H9 (cell line): ENCODE measurements around the gene NCAPH2. TPM values are rescaled to one million over a fixed set of nuclear protein-coding genes. Genes with fewer than 3 reads are reported as not detected.

Experiments
- DNase-seq: peaks from one replicate; pipeline ENCODE4 v3.0.0-alpha.2; 2017
- H2AFZ ChIP-seq: one replicate; pipeline ENCODE4 v1.6.1; 2013; ENCODE audit warnings: mild to moderate bottlenecking, low read length, control low read depth, moderate library complexity
- H2AK5ac ChIP-seq: 2 replicates; pipeline ENCODE4 v1.6.1; 2013; ENCODE audit warnings: low read length, control low read depth, mixed read lengths; ENCODE audit not compliant: insufficient read length
- H2BK120ac ChIP-seq: one replicate; pipeline ENCODE4 v1.6.1; 2013; ENCODE audit warnings: low read depth, mild to moderate bottlenecking, low read length, control low read depth, inconsistent platforms; ENCODE audit not compliant: poor library complexity, severe bottlenecking
- H2BK12ac ChIP-seq: 2 replicates; pipeline ENCODE4 v1.6.1; 2013; ENCODE audit warnings: low read length, control low read depth, mixed read lengths, low read depth; ENCODE audit not compliant: insufficient read length
- H2BK15ac ChIP-seq: 2 replicates; pipeline ENCODE4 v1.6.1; 2013; ENCODE audit warnings: low read depth, low read length, control low read depth
- H2BK20ac ChIP-seq: one replicate; pipeline ENCODE4 v1.6.1; 2013; ENCODE audit warnings: low read depth, mild to moderate bottlenecking, low read length, control low read depth, inconsistent platforms; ENCODE audit not compliant: poor library complexity, severe bottlenecking
- H2BK5ac ChIP-seq: 2 replicates; pipeline ENCODE4 v1.6.1; 2013; ENCODE audit warnings: low read length, control low read depth, mixed read lengths; ENCODE audit not compliant: insufficient read length
- H3K14ac ChIP-seq: 2 replicates; pipeline ENCODE4 v1.6.1; 2013; ENCODE audit warnings: low read length, control low read depth; ENCODE audit not compliant: insufficient read depth
- H3K18ac ChIP-seq: 2 replicates; pipeline ENCODE4 v1.6.1; 2013; ENCODE audit warnings: low read depth, mild to moderate bottlenecking, mixed read lengths, low read length, control low read depth; ENCODE audit not compliant: insufficient read length
- H3K23ac ChIP-seq: 2 replicates; pipeline ENCODE4 v1.6.1; 2013; ENCODE audit warnings: low read length, control low read depth, mixed read lengths, low read depth; ENCODE audit not compliant: insufficient read length
- H3K23me2 ChIP-seq: 2 replicates; pipeline ENCODE4 v1.6.1; 2013; ENCODE audit warnings: low read depth, mild to moderate bottlenecking, mixed read lengths, low read length, control low read depth; ENCODE audit not compliant: insufficient read length, poor library complexity, severe bottlenecking
- H3K27ac ChIP-seq: 2 replicates; pipeline ENCODE4 v1.5.1; 2013; ENCODE audit warnings: low read length, control low read depth, mixed read lengths, low read depth; ENCODE audit not compliant: insufficient read length
- H3K27me3 ChIP-seq: 2 replicates; pipeline ENCODE4 v1.6.1; 2013; ENCODE audit warnings: low read length, control low read depth, inconsistent platforms; ENCODE audit not compliant: insufficient read depth
- H3K4ac ChIP-seq: 2 replicates; pipeline ENCODE4 v1.6.1; 2013; ENCODE audit warnings: low read depth, mild to moderate bottlenecking, control low read depth, inconsistent platforms, low read length, moderate library complexity
- H3K4me1 ChIP-seq: 2 replicates; pipeline ENCODE4 v1.6.1; 2013; ENCODE audit warnings: low read length, control low read depth, inconsistent platforms; ENCODE audit not compliant: insufficient read depth
- H3K4me2 ChIP-seq: 2 replicates; pipeline ENCODE4 v1.6.1; 2013; ENCODE audit warnings: low read length, control low read depth, mixed read lengths; ENCODE audit not compliant: insufficient read length, insufficient read depth
- H3K56ac ChIP-seq: 2 replicates; pipeline ENCODE4 v1.6.1; 2013; ENCODE audit warnings: low read depth, mild to moderate bottlenecking, mixed read lengths, low read length, control low read depth; ENCODE audit not compliant: insufficient read length
- H3K79me1 ChIP-seq: 2 replicates; pipeline ENCODE4 v1.6.1; 2013; ENCODE audit warnings: low read depth, mild to moderate bottlenecking, moderate library complexity, low read length, control low read depth, inconsistent platforms; ENCODE audit not compliant: insufficient read depth, poor library complexity, severe bottlenecking
- H3K79me2 ChIP-seq: 2 replicates; pipeline ENCODE4 v1.6.1; 2013; ENCODE audit warnings: low read length, control low read depth, inconsistent platforms; ENCODE audit not compliant: insufficient read depth
- H3K9ac ChIP-seq: 2 replicates; pipeline ENCODE4 v1.6.1; 2013; ENCODE audit warnings: low read length, control low read depth, mixed read lengths; ENCODE audit not compliant: insufficient read length; ENCODE audit errors: extremely low read depth
- H3K9me3 ChIP-seq: one replicate; pipeline ENCODE4 v1.6.1; 2013; ENCODE audit warnings: low read depth, low read length, inconsistent platforms; ENCODE audit not compliant: control insufficient read depth
- H3T11ph ChIP-seq: one replicate; pipeline ENCODE4 v1.6.1; 2013; ENCODE audit warnings: mild to moderate bottlenecking, low read length, control low read depth, inconsistent platforms
- H4K20me1 ChIP-seq: one replicate; pipeline ENCODE4 v1.6.1; 2013; ENCODE audit not compliant: control insufficient read depth, insufficient read length, insufficient read depth
- H4K5ac ChIP-seq: 2 replicates; pipeline ENCODE4 v1.6.1; 2013; ENCODE audit warnings: low read depth, mild to moderate bottlenecking, mixed read lengths, low read length, control low read depth; ENCODE audit not compliant: insufficient read length
- H4K8ac ChIP-seq: replicated peaks from 2 replicates; pipeline ENCODE4 v1.6.1; 2013; ENCODE audit warnings: low read length, control low read depth, mixed read lengths, low read depth; ENCODE audit not compliant: insufficient read length
- H4K91ac ChIP-seq: 2 replicates; pipeline ENCODE4 v1.6.1; 2013; ENCODE audit warnings: low read depth, mild to moderate bottlenecking, moderate library complexity, mixed read lengths, low read length, control low read depth; ENCODE audit not compliant: insufficient read length
- H3K27ac Mint-ChIP-seq, 3 experiments: 2 replicates in 2 of 3; 3 replicates in 1 of 3; pipeline ENCODE4 v1.8.0; 2020 to 2021; ENCODE audit warnings: mixed read lengths in 3 of 3, mild to moderate bottlenecking in 1 of 3, moderate library complexity in 1 of 3
- H3K27me3 Mint-ChIP-seq: 2 replicates; pipeline ENCODE4 v1.8.0; 2021; ENCODE audit warnings: low read depth, mild to moderate bottlenecking, moderate library complexity, mixed read lengths
- H3K36me3 Mint-ChIP-seq, 3 experiments: 2 replicates in 2 of 3; 3 replicates in 1 of 3; pipeline ENCODE4 v1.8.0; 2020 to 2021; ENCODE audit warnings: low read depth in 3 of 3, mixed read lengths in 3 of 3; ENCODE audit not compliant: insufficient read depth in 1 of 3
- H3K4me1 Mint-ChIP-seq, 2 experiments: 2 replicates each; pipeline ENCODE4 v1.8.0; 2020; ENCODE audit warnings: mixed read lengths in 2 of 2
- H3K4me3 Mint-ChIP-seq, 2 experiments: 2 replicates in 1 of 2; 3 replicates in 1 of 2; pipeline ENCODE4 v1.8.0; 2020 to 2021; ENCODE audit warnings: mild to moderate bottlenecking in 2 of 2, mixed read lengths in 2 of 2, moderate library complexity in 1 of 2
- H3K9me3 Mint-ChIP-seq, 2 experiments: 2 replicates in 1 of 2; 3 replicates in 1 of 2; pipeline ENCODE4 v1.8.0; 2020; ENCODE audit warnings: mild to moderate bottlenecking in 2 of 2, mixed read lengths in 2 of 2, moderate library complexity in 1 of 2
- WGBS: extraction: QIAGEN DNeasy Blood & Tissue Kit; methylation state at CpG from one replicate; pipeline ENCODE4 v1.1.7; 2013; ENCODE audit warnings: missing lambda C conversion rate, low lambda C conversion rate, mixed read lengths; ENCODE audit not compliant: insufficient read length; ENCODE audit errors: extremely low coverage; 5-methylcytosine and 5-hydroxymethylcytosine counted together
- total RNA-seq: library from RNA; stranded (reverse); gene quantifications from 2 replicates; pipeline ENCODE4 v1.2.1, GENCODE V29; 2021
- TF ChIP-seq, protein P1 (sequence below): fragments of 200-600 bp; sonication (generic); conservative IDR thresholded peaks from 3 replicates; pipeline ENCODE4 v1.8.0; 2021; ENCODE audit warnings: antibody characterized with exemption, mild to moderate bottlenecking

NCAPH2 gene
- total RNA-seq, 1 experiment from 2014 or later: 76.2 TPM

DNA sequence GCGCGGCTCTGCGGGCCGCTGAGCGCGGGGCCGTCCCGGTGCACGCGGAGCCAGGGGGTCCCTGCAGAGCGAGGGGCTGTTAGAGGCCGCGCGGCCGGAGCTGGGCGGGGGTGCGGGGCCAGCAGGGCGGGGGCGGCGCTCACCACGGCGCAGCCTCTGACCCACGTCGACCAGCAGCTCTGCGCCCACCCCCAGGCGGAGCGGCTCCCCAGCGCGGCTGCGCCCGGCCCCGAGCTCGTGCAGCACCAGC lies 17.8 kb downstream of the NCAPH2 start:
- peak overlapping the region; percentile 82 to 88 for H3K4me3 Mint-ChIP-seq
- peaks cover 25% of the 10 kb centered on the region; the same call in 1 of the 2 replicates for H3K27me3 ChIP-seq
- H3K4me1 ChIP-seq: peaks cover 3% of the 10 kb centered on the region; the same call in 1 of the 2 replicates
- no CpG with 5 or more reads among the region's 33 CpGs for WGBS
- H2AK5ac ChIP-seq: no peak overlapping the region
- no peaks in the 10 kb centered on the region for H3K79me2 ChIP-seq
- peaks cover 11 to 15% of the 10 kb centered on the region in 2 experiments for H3K4me1 Mint-ChIP-seq
- H3K27me3 Mint-ChIP-seq: peaks cover 40% of the 10 kb centered on the region
- H2BK15ac ChIP-seq: no peak overlapping the region
- DNase-seq: no peak
- no peak overlapping the region for H2BK20ac ChIP-seq
- H3K18ac ChIP-seq: no peak overlapping the region
- no peak overlapping the region for H3K23ac ChIP-seq
- no peaks in the 10 kb centered on the region; a peak in 1 of 5 replicates for H3K9me3 Mint-ChIP-seq
- peak overlapping the region; percentile 18; the same call in 1 of the 2 replicates for H3K14ac ChIP-seq
- no peak overlapping the region for H3K9ac ChIP-seq
- H3K79me1 ChIP-seq: no peaks in the 10 kb centered on the region
- no peak overlapping the region for H2BK5ac ChIP-seq
- H2BK12ac ChIP-seq: no peak overlapping the region
- no peaks in the 10 kb centered on the region for H4K20me1 ChIP-seq
- H3K9me3 ChIP-seq: no peaks in the 10 kb centered on the region
- H2BK120ac ChIP-seq: no peak overlapping the region
- peaks cover 2 to 24% (median 18%) of the 10 kb centered on the region in 3 experiments; a peak in 5 of 7 replicates for H3K36me3 Mint-ChIP-seq
- H3K4ac ChIP-seq: no peak overlapping the region
- no peak overlapping the region for H3K27ac ChIP-seq
- no peak overlapping the region for H4K5ac ChIP-seq
- H4K8ac ChIP-seq: no peak overlapping the region
- no peak overlapping the region for H2AFZ ChIP-seq
- H3K4me2 ChIP-seq: peak overlapping the region; percentile 70
- H3K56ac ChIP-seq: no peak overlapping the region
- TF ChIP-seq, protein P1, sequence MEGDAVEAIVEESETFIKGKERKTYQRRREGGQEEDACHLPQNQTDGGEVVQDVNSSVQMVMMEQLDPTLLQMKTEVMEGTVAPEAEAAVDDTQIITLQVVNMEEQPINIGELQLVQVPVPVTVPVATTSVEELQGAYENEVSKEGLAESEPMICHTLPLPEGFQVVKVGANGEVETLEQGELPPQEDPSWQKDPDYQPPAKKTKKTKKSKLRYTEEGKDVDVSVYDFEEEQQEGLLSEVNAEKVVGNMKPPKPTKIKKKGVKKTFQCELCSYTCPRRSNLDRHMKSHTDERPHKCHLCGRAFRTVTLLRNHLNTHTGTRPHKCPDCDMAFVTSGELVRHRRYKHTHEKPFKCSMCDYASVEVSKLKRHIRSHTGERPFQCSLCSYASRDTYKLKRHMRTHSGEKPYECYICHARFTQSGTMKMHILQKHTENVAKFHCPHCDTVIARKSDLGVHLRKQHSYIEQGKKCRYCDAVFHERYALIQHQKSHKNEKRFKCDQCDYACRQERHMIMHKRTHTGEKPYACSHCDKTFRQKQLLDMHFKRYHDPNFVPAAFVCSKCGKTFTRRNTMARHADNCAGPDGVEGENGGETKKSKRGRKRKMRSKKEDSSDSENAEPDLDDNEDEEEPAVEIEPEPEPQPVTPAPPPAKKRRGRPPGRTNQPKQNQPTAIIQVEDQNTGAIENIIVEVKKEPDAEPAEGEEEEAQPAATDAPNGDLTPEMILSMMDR: no peak
- peaks cover 8% of the 10 kb centered on the region for H3K23me2 ChIP-seq
- no peak overlapping the region for H3K27ac Mint-ChIP-seq
- H3T11ph ChIP-seq: no peak overlapping the region
- H4K91ac ChIP-seq: no peak overlapping the region
